T-cell (primary cell): ENCODE data around the gene CPSF2. TPM values are rescaled to one million over a fixed set of nuclear protein-coding genes. Genes with fewer than 3 reads are reported as not detected.

Experiments
- ATAC-seq, 4 experiments: fragments of 200-7000 bp in 3 of 4; fragments of 150-1000 bp in 1 of 4; cut with Tn5 transposase; replicated peaks in 1 of 4; 1 replicate in 3 of 4; 2 replicates in 1 of 4; pipeline ENCODE4 v1.10.0; 2021; ENCODE audit warnings: moderate library complexity in 3 of 4, mild to moderate bottlenecking in 2 of 4, moderate number of reproducible peaks in 1 of 4
- CTCF ChIA-PET, 2 donors: fragments of 300-600 bp; sonication (Branson Sonifier 250); formaldehyde crosslinking; loops; one replicate each; lab custom pipeline; 2022; ENCODE audit warnings: antibody characterized with exemption in 2 of 2; lab: Charles Lee
- POLR2A ChIA-PET, 2 donors: fragments of 300-600 bp; sonication (Branson Sonifier 250); formaldehyde crosslinking; loops; one replicate each; lab custom pipeline; 2022; ENCODE audit warnings: antibody characterized with exemption in 2 of 2; lab: Charles Lee
- DNase-seq, 35 experiments: peaks; one replicate each; pipeline versions ENCODE4 v3.0.0 to v3.0.0-alpha.2; 2013 to 2023
- H3K27ac ChIP-seq: one replicate; pipeline ENCODE4 v1.5.1; 2013; ENCODE audit warnings: low read length
- H3K27me3 ChIP-seq, 2 experiments: replicated peaks in 1 of 2; 1 replicate in 1 of 2; 2 replicates in 1 of 2; pipeline versions ENCODE4 v1.6.1 to v1.7.0; 2013; ENCODE audit warnings: low read length in 1 of 2, mixed read lengths in 1 of 2; ENCODE audit not compliant: control insufficient read depth in 2 of 2, insufficient read depth in 2 of 2; ENCODE audit errors: extremely low read depth in 1 of 2
- H3K36me3 ChIP-seq, 2 donors: 1 replicate in 1 of 2; 2 replicates in 1 of 2; pipeline versions ENCODE4 v1.6.1 to v1.7.0; 2013; ENCODE audit warnings: low read length in 1 of 2; ENCODE audit not compliant: control insufficient read depth in 2 of 2, insufficient read depth in 1 of 2; ENCODE audit errors: extremely low read depth in 1 of 2
- H3K4me1 ChIP-seq, 2 experiments: 1 replicate in 1 of 2; 2 replicates in 1 of 2; pipeline versions ENCODE4 v1.6.1 to v1.7.0; 2013; ENCODE audit warnings: low read length in 2 of 2, mixed read lengths in 1 of 2; ENCODE audit not compliant: insufficient read depth in 2 of 2, control insufficient read depth in 1 of 2; ENCODE audit errors: extremely low read depth in 1 of 2
- H3K4me3 ChIP-seq, 2 donors: 1 replicate in 1 of 2; 2 replicates in 1 of 2; pipeline versions ENCODE4 v1.5.1 to v1.7.0; 2013; ENCODE audit warnings: mild to moderate bottlenecking in 2 of 2, low read length in 1 of 2, moderate library complexity in 1 of 2; ENCODE audit not compliant: control insufficient read depth in 1 of 2; ENCODE audit errors: extremely low read depth in 1 of 2
- H3K9me3 ChIP-seq: 2 replicates; pipeline ENCODE4 v1.7.0; 2013
- H3K27ac Mint-ChIP-seq, 2 donors: one replicate each; pipeline ENCODE4 v1.8.0; 2020 to 2021; ENCODE audit warnings: mild to moderate bottlenecking in 2 of 2, mixed read lengths in 2 of 2
- H3K27me3 Mint-ChIP-seq, 2 donors: one replicate each; pipeline ENCODE4 v1.8.0; 2021 to 2022; ENCODE audit warnings: mixed read lengths in 2 of 2
- H3K36me3 Mint-ChIP-seq: one replicate; pipeline ENCODE4 v1.8.0; 2021; ENCODE audit warnings: mixed read lengths
- H3K4me1 Mint-ChIP-seq, 3 donors: one replicate each; pipeline ENCODE4 v1.8.0; 2020 to 2022; ENCODE audit warnings: mixed read lengths in 3 of 3, mild to moderate bottlenecking in 1 of 3
- H3K4me3 Mint-ChIP-seq, 3 donors: one replicate each; pipeline ENCODE4 v1.8.0; 2020 to 2022; ENCODE audit warnings: mild to moderate bottlenecking in 3 of 3, mixed read lengths in 3 of 3, moderate library complexity in 3 of 3
- H3K9me3 Mint-ChIP-seq, 3 donors: one replicate each; pipeline ENCODE4 v1.8.0; 2020 to 2022; ENCODE audit warnings: mixed read lengths in 3 of 3
- WGBS: methylation state at CpG from one replicate; pipeline ENCODE4 v1.1.5; 2013; ENCODE audit warnings: missing lambda C conversion rate; ENCODE audit not compliant: insufficient coverage; 5-methylcytosine and 5-hydroxymethylcytosine counted together
- total RNA-seq, 35 experiments: library from RNA in 6 of 35; stranded (reverse) in 6 of 35; fragments of 120-200 nt in 1 of 35; gene quantifications; one replicate each; pipeline versions ENCODE4 v1.2.1 to v1.2.4 and lab custom pipeline; 2013 to 2026

Gene CPSF2
- total RNA-seq (10 to 100 TPM; 27.6 to 57.4 (median 45.5) TPM), total RNA-seq (lab: John Stamatoyannopoulos, UW) (38.9 to 212 (median 100) reads per million in 29 experiments)
- total RNA-seq (2013): 47.5 TPM

GRCh38 chr14:92121670-92122350 lies at the start of gene CPSF2, which contains the start of gene NDUFB1:
Gene CPSF2, plus strand, starts transcription at chr14:92121969. Its CDS starts 9,016 bp downstream, at chr14:92130985.
Gene NDUFB1, minus strand, starts transcription at chr14:92121706. Its CDS starts 4,069 bp downstream, at chr14:92117637.
- Mint-ChIP-seq H3K27me3 (no peaks in the 10 kb centered on the region), H3K4me1 (peaks cover 42 to 52% (median 50%) of the 10 kb centered on the region in 3 donors)

GRCh38 chr14:92074555-92074954 lies 47.2 kb upstream of the CPSF2 start:
- Histone ChIP-seq H3K27me3 (no peaks in the 10 kb centered on the region), H3K36me3 (peaks cover 0 to 29% of the 10 kb centered on the region in 2 donors), H3K4me1 (no peaks in the 10 kb centered on the region), H3K4me3 (no peak overlapping the region), H3K9me3 (no peaks in the 10 kb centered on the region), H3K27ac (no peak overlapping the region)
- Mint-ChIP-seq H3K36me3 (peaks cover 37% of the 10 kb centered on the region), H3K4me1 (no peaks in the 10 kb centered on the region), H3K4me3 (no peak overlapping the region), H3K9me3 (no peaks in the 10 kb centered on the region), H3K27ac (no peak overlapping the region), H3K27me3 (no peaks in the 10 kb centered on the region)
- ChIA-PET POLR2A (interaction anchor here in 1 of 2 donors (0.5 kb wide), 1 partner anchor 557 kb away, joined by 3 read pairs; no protein-coding TSS in a partner anchor), CTCF (interaction anchor here in 1 of 2 donors (0.7 kb wide), 1 partner anchor 15 kb away, joined by 5 read pairs; no protein-coding TSS in a partner anchor)
- no peak for ATAC-seq
- no peak for DNase-seq

More at GRCh38 chr14:92121670-92122350, at the start of gene CPSF2, which contains the start of gene NDUFB1:
- peaks cover 18 to 26% of the 10 kb centered on the region in 2 experiments for H3K4me1 ChIP-seq
- peak within 1 kb of the TSS; percentile 66 to 94 for H3K4me3 ChIP-seq
- no peaks in the 10 kb centered on the region for H3K9me3 ChIP-seq
- ChIA-PET CTCF (interaction anchor here (0.6 to 7.3 kb wide), 10 partner anchors 10 to 1364 kb away, joined by 3 to 125 read pairs (median 4); partner anchors contain the start of genes ATXN3 (in 1 of the 2) and TRIP11 (in 1 of the 2)), POLR2A (interaction anchor here (0.6 to 2.1 kb wide), 15 partner anchors 15 to 1857 kb away, joined by 3 to 14 read pairs (median 3); partner anchors contain the start of genes ATXN3 (in 1 of the 2) and TRIP11 (in 1 of the 2))
- Mint-ChIP-seq H3K27ac (peak within 1 kb of the TSS; percentile 100), H3K36me3 (peaks cover 1% of the 10 kb centered on the region), H3K4me3 (peak within 1 kb of the TSS; percentile 98 to 99 (median 98)), H3K9me3 (no peaks in the 10 kb centered on the region)
- peaks cover 0 to 12% of the 10 kb centered on the region in 2 donors for H3K36me3 ChIP-seq
- under 1% methylated on average over 55 of the region's 55 CpGs for WGBS
- peak; percentile 48 to 89 (median 77) for DNase-seq
- ATAC-seq: peak; percentile 89 to 91 (median 90)
- peak within 1 kb of the TSS; percentile 81 for H3K27ac ChIP-seq
- no peaks in the 10 kb centered on the region for H3K27me3 ChIP-seq

GRCh38 chr14:92088494-92088893 lies 33.3 kb upstream of the CPSF2 start:
- DNase-seq: no peak
- Mint-ChIP-seq H3K4me1 (no peaks in the 10 kb centered on the region), H3K36me3 (peaks cover 46% of the 10 kb centered on the region), H3K9me3 (no peaks in the 10 kb centered on the region), H3K27ac (no peak overlapping the region), H3K4me3 (no peak overlapping the region), H3K27me3 (no peaks in the 10 kb centered on the region)
- no peaks in the 10 kb centered on the region for H3K9me3 ChIP-seq
- H3K27me3 ChIP-seq: no peaks in the 10 kb centered on the region
- no peak overlapping the region for H3K27ac ChIP-seq
- H3K4me1 ChIP-seq: no peaks in the 10 kb centered on the region
- ChIA-PET POLR2A (interaction anchor here (0.7 kb wide), 2 partner anchors 15 to 1972 kb away, joined by 3 to 4 read pairs; no protein-coding TSS in a partner anchor), CTCF (interaction anchor here (0.7 to 1.2 kb wide), 2 partner anchors 18 to 34 kb away, joined by 3 to 4 read pairs; partner anchors contain the start of gene ATXN3 (in 1 of the 2))
- H3K36me3 ChIP-seq: peaks cover 10 to 44% of the 10 kb centered on the region in 2 donors
- 93% methylated on average over 2 of the region's 5 CpGs for WGBS
- no peak for ATAC-seq
- no peak overlapping the region for H3K4me3 ChIP-seq

- peaks cover 10 to 37% of the 10 kb centered on the region in 2 donors for H3K36me3 ChIP-seq
- Mint-ChIP-seq H3K4me3 (no peak overlapping the region), H3K27me3 (no peaks in the 10 kb centered on the region), H3K36me3 (peaks cover 24% of the 10 kb centered on the region), H3K9me3 (no peaks in the 10 kb centered on the region), H3K27ac (no peak overlapping the region), H3K4me1 (peaks cover 0 to under 1% (median 0%) of the 10 kb centered on the region in 3 donors)
- POLR2A ChIA-PET: interaction anchor here (0.6 to 0.7 kb wide), 3 partner anchors 10 to 40 kb away, joined by 3 to 8 read pairs (median 7); no protein-coding TSS in a partner anchor
- peak in 2 of 35 experiments; percentile 4 to 30 for DNase-seq
- H3K4me1 ChIP-seq: no peaks in the 10 kb centered on the region
- ATAC-seq: no peak
- no peak overlapping the region for H3K4me3 ChIP-seq
- CTCF ChIA-PET: interaction anchor here in 1 of 2 donors (0.6 to 1.7 kb wide), 2 partner anchors 13 to 521 kb away, joined by 4 to 5 read pairs; partner anchors contain the start of gene ATXN3
- WGBS: no CpG with 5 or more reads among the region's 1 CpG
- no peak overlapping the region for H3K27ac ChIP-seq
- H3K27me3 ChIP-seq: no peaks in the 10 kb centered on the region
- no peaks in the 10 kb centered on the region for H3K9me3 ChIP-seq
Measured at GRCh38 chr14:92093320-92093719, 28.4 kb upstream of the CPSF2 start.

GRCh38 chr14:92099802-92100201 lies 22.0 kb upstream of the CPSF2 start:
- Mint-ChIP-seq H3K4me3 (no peak overlapping the region), H3K4me1 (peaks cover 39 to 46% (median 42%) of the 10 kb centered on the region in 3 donors), H3K27me3 (no peaks in the 10 kb centered on the region), H3K36me3 (peaks cover 3% of the 10 kb centered on the region), H3K27ac (no peak overlapping the region), H3K9me3 (no peaks in the 10 kb centered on the region)
- no peaks in the 10 kb centered on the region for H3K27me3 ChIP-seq
- peaks cover 7 to 14% of the 10 kb centered on the region in 2 donors for H3K36me3 ChIP-seq
- peaks cover 2 to 3% of the 10 kb centered on the region in 2 experiments for H3K4me1 ChIP-seq
- no peaks in the 10 kb centered on the region for H3K9me3 ChIP-seq
- no peak for DNase-seq
- POLR2A ChIA-PET: no interaction called here
- no peak overlapping the region for H3K4me3 ChIP-seq
- no peak overlapping the region for H3K27ac ChIP-seq
- no peak for ATAC-seq
- CTCF ChIA-PET: no interaction called here

GRCh38 chr14:92103363-92103989 lies 18.3 kb upstream of the CPSF2 start:
- Mint-ChIP-seq H3K36me3 (no peaks in the 10 kb centered on the region), H3K4me1 (peaks cover 63 to 66% (median 63%) of the 10 kb centered on the region in 3 donors), H3K27me3 (no peaks in the 10 kb centered on the region), H3K27ac (no peak overlapping the region), H3K9me3 (no peaks in the 10 kb centered on the region), H3K4me3 (peak overlapping the region in 1 of 3 donors; percentile 6)
- H3K27me3 ChIP-seq: no peaks in the 10 kb centered on the region
- no peak overlapping the region for H3K4me3 ChIP-seq
- no peak overlapping the region for H3K27ac ChIP-seq
- H3K4me1 ChIP-seq: peaks cover 10 to 27% of the 10 kb centered on the region in 2 experiments
- ATAC-seq: no peak
- H3K9me3 ChIP-seq: no peaks in the 10 kb centered on the region
- 98% methylated on average over 4 of the region's 7 CpGs for WGBS
- POLR2A ChIA-PET: no interaction called here
- no peaks in the 10 kb centered on the region for H3K36me3 ChIP-seq
- DNase-seq: no peak
- CTCF ChIA-PET: no interaction called here
